Heart left ventricle (tissue), 16 donors: ENCODE results near the gene PLA2G4D. TPM values are rescaled to one million over a fixed set of nuclear protein-coding genes. Genes with fewer than 3 reads are reported as not detected.

Experiments
- ATAC-seq, 4 donors: fragments of 200-7000 bp; cut with Tn5 transposase; one replicate each; pipeline ENCODE4 v1.9.1; 2020 to 2022; ENCODE audit warnings: moderate library complexity in 4 of 4, mild to moderate bottlenecking in 3 of 4, moderate number of reproducible peaks in 1 of 4
- DNase-seq, 5 donors: peaks; one replicate each; pipeline ENCODE4 v3.0.0-alpha.2; 2020
- H3K27ac ChIP-seq, 12 donors: fragments of 200-600 bp; sonication (generic) in 4 of 12; one replicate each; pipeline versions ENCODE4 v1.5.0 to v1.8.0; 2016 to 2022; ENCODE audit warnings: mild to moderate bottlenecking in 2 of 12
- H3K27me3 ChIP-seq, 9 donors: fragments of 200-600 bp; sonication (generic) in 2 of 9; one replicate each; pipeline versions ENCODE4 v1.5.1 to v1.8.0; 2016 to 2022; ENCODE audit warnings: mild to moderate bottlenecking in 3 of 9
- H3K36me3 ChIP-seq, 9 donors: fragments of 200-600 bp; sonication (generic) in 2 of 9; one replicate each; pipeline versions ENCODE4 v1.5.0 to v1.8.0; 2018 to 2022; ENCODE audit warnings: mild to moderate bottlenecking in 2 of 9
- H3K4me1 ChIP-seq, 12 donors: fragments of 200-600 bp; sonication (generic) in 4 of 12; one replicate each; pipeline versions ENCODE4 v1.5.0 to v1.8.0; 2016 to 2022; ENCODE audit warnings: mild to moderate bottlenecking in 3 of 12
- H3K4me3 ChIP-seq, 12 donors: fragments of 200-600 bp; sonication (generic) in 4 of 12; one replicate each; pipeline versions ENCODE4 v1.5.0 to v1.8.0; 2017 to 2022; ENCODE audit warnings: mild to moderate bottlenecking in 9 of 12, moderate library complexity in 4 of 12
- H3K9me3 ChIP-seq, 12 donors: fragments of 200-600 bp; sonication (generic) in 4 of 12; one replicate each; pipeline versions ENCODE4 v1.5.0 to v1.8.0; 2016 to 2022; ENCODE audit warnings: mild to moderate bottlenecking in 1 of 12
- CTCF ChIP-seq, 12 donors: fragments of 200-600 bp; sonication (generic) in 4 of 12; IDR thresholded peaks; one replicate each; pipeline versions ENCODE4 v1.5.0 to v1.8.0; 2018 to 2022; ENCODE audit warnings: antibody characterized with exemption in 12 of 12, mild to moderate bottlenecking in 5 of 12
- POLR2A ChIP-seq, 2 donors: fragments of 450-650 bp; IDR thresholded peaks; one replicate each; pipeline ENCODE4 v1.6.1; 2017; ENCODE audit warnings: antibody characterized with exemption in 2 of 2, mild to moderate bottlenecking in 2 of 2, moderate library complexity in 2 of 2
- WGBS, 4 donors: extraction: QIAGEN DNeasy Blood & Tissue Kit in 2 of 4; methylation state at CpG; one replicate each; pipeline versions ENCODE4 v1.1.5 to v1.1.7; 2013 to 2018; 5-methylcytosine and 5-hydroxymethylcytosine counted together
- intact Hi-C, 10 donors: fragments of 100-400 bp; cut with DNase I; formaldehyde crosslinking; loops; one replicate each; pipeline versions ENCODE4 v1.11.1 to v1.14.2; 2022
- polyA plus RNA-seq, 2 donors: library from polyadenylated mRNA; stranded (reverse); fragments of 200-250 nt; gene quantifications; one replicate each; pipeline ENCODE4 v1.2.3, GENCODE V29; 2013
- total RNA-seq, 9 donors: library from RNA; depleted of rRNA in 2 of 9; stranded (reverse); fragments of >200 nt in 2 of 9; fragmentation: NEBNext Ultra II Directional in 3 of 9; extraction: Animal tissue kit (Norgen Biotek cat#: 25700) in 3 of 9; gene quantifications; one replicate each; pipeline versions ENCODE4 v1.1.0 to v1.2.4, GENCODE V29; 2016 to 2023
- donor health status: ischemic (EF 13 %, LVEDD 7.1; RV severe dilation, severe dysfunction).
- donor health status: healthy with polysubstance abuse.
- donor health status: DM: no; HTN: yes; CAD: no.
- donor health status: DM: no; HTN: no; CAD: no.
- donor health status: ischemic (EF 25% LVEDD 6.9; RV normal size, moderate dysfunction).
- donor health status: ischemic (EF 25% LVEDD 5.7; RV mildly dilated, moderate dysfunction).
- donor health status: healthy.
- donor health status: DM: yes; HTN: yes; CAD: no.
- donor health status: ischemic (EF 35%, LVEDD 5.7; RV mildly dilated, moderate dysfunction).
- donor health status: nonischemic (EF 11% LVEDD 7.7; RV severe dilation, severe dysfunction).
- donor health status: DM: yes; HTN: yes; CAD: no.
- donor health status: PGD.
- donor health status: ischemic (EF 29% LVEDD 5.4; RV normal size, mild dysfunction).
- donor health status: nonischemic (EF 23%, LVEDD 6.1; RV moderate dilation, normal function).

Gene PLA2G4D
- total and polyA plus RNA-seq, 11 donors: not detected

GRCh38 chr15:42133886-42134502, 39.6 kb upstream of the PLA2G4D start:
- DNase-seq (no peak), ATAC-seq (peak in 2 of 4 donors; percentile 47 to 57)
- Histone ChIP-seq H3K27ac (no peak overlapping the region), H3K4me1 (no peaks in the 10 kb centered on the region), H3K36me3 (no peaks in the 10 kb centered on the region), H3K4me3 (no peak overlapping the region), H3K27me3 (peaks cover 0 to 3% (median 0%) of the 10 kb centered on the region in 9 donors), H3K9me3 (no peaks in the 10 kb centered on the region)
- intact Hi-C loops: loop anchor here in 6 of 10 donors (2.0 to 10.0 kb wide), 7 partner anchors 47 to 152 kb away; no protein-coding TSS in a partner anchor
- WGBS, 4 donors: 71 to 80% (median 74%) methylated on average over 11 of the region's 11 CpGs
- TF ChIP-seq CTCF (IDR thresholded peaks at IDR 0.05): peak; percentile 18 to 48 (median 38)
- TF ChIP-seq POLR2A (IDR thresholded peaks at IDR 0.05): no peak

GRCh38 chr15:42133356-42133755, 39.0 kb upstream of the PLA2G4D start:
- H3K27me3 ChIP-seq: peaks cover 0 to 8% (median 0%) of the 10 kb centered on the region in 9 donors
- intact Hi-C loops: loop anchor here in 6 of 10 donors (5.0 to 10.0 kb wide), 6 partner anchors 46 to 151 kb away; no protein-coding TSS in a partner anchor
- no peaks in the 10 kb centered on the region for H3K9me3 ChIP-seq
- H3K36me3 ChIP-seq: no peaks in the 10 kb centered on the region
- WGBS, 4 donors: 91 to 96% (median 92%) methylated on average over 4 of the region's 4 CpGs
- ATAC-seq (no peak), DNase-seq (no peak)
- no peak overlapping the region for H3K4me3 ChIP-seq
- H3K4me1 ChIP-seq: no peaks in the 10 kb centered on the region
- TF ChIP-seq CTCF (IDR thresholded peaks at IDR 0.05) (no peak), POLR2A (IDR thresholded peaks at IDR 0.05) (no peak)
- H3K27ac ChIP-seq: no peak overlapping the region

GRCh38 chr15:42131826-42132806, 37.8 kb upstream of the PLA2G4D start:
- Histone ChIP-seq H3K9me3 (no peaks in the 10 kb centered on the region), H3K27me3 (peaks cover 0 to 18% (median 0%) of the 10 kb centered on the region in 9 donors), H3K27ac (no peak overlapping the region), H3K36me3 (no peaks in the 10 kb centered on the region), H3K4me3 (no peak overlapping the region), H3K4me1 (no peaks in the 10 kb centered on the region)
- peak in 2 of 4 donors; percentile 27 to 42 for ATAC-seq
- intact Hi-C loops: loop anchor here in 6 of 10 donors (5.0 to 10.0 kb wide), 6 partner anchors 45 to 150 kb away; no protein-coding TSS in a partner anchor
- WGBS, 4 donors: 62 to 79% (median 70%) methylated on average over 5 to 9 of the region's 9 CpGs
- no peak for DNase-seq
- TF ChIP-seq POLR2A (IDR thresholded peaks at IDR 0.05) (no peak), CTCF (IDR thresholded peaks at IDR 0.05) (no peak)

- DNase-seq: no peak
- intact Hi-C loops: loop anchor here in 6 of 10 donors (5.0 to 10.0 kb wide), 6 partner anchors 44 to 149 kb away; no protein-coding TSS in a partner anchor
- no peak for TF ChIP-seq CTCF (IDR thresholded peaks at IDR 0.05)
- TF ChIP-seq POLR2A (IDR thresholded peaks at IDR 0.05): no peak
- no peaks in the 10 kb centered on the region for H3K4me1 ChIP-seq
- H3K27ac ChIP-seq: no peak overlapping the region
- no peaks in the 10 kb centered on the region for H3K36me3 ChIP-seq
- H3K9me3 ChIP-seq: no peaks in the 10 kb centered on the region
- WGBS, 4 donors: 95 to 100% (median 99%) methylated on average over 1 of the region's 1 CpG
- ATAC-seq: no peak
- peaks cover 0 to 18% (median 0%) of the 10 kb centered on the region in 9 donors for H3K27me3 ChIP-seq
- H3K4me3 ChIP-seq: no peak overlapping the region
Measured at GRCh38 chr15:42131006-42131405, 36.6 kb upstream of the PLA2G4D start.
